ENCODE measurements around the gene ANKRD12.

DNA sequence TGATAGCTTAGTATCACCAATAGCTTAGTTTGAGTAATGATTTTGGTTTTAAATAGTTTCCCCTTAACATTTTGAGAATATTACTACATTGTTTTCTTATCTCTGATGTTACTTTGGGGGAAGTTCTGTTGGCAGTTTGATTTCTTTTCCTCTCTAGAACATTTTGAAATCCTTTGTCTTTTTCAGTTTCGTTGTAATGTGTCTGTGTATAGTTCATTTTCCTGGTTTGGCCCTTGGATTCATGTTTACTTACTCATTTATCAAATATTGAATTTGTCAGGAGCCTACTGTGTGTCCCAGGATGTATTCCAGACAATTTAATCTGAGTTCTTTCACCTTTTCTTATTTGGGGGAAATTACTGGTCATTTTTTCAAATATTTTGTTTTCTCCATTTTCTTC lies 16.7 kb downstream of the ANKRD12 start:
- TF ChIP-seq, protein P1, sequence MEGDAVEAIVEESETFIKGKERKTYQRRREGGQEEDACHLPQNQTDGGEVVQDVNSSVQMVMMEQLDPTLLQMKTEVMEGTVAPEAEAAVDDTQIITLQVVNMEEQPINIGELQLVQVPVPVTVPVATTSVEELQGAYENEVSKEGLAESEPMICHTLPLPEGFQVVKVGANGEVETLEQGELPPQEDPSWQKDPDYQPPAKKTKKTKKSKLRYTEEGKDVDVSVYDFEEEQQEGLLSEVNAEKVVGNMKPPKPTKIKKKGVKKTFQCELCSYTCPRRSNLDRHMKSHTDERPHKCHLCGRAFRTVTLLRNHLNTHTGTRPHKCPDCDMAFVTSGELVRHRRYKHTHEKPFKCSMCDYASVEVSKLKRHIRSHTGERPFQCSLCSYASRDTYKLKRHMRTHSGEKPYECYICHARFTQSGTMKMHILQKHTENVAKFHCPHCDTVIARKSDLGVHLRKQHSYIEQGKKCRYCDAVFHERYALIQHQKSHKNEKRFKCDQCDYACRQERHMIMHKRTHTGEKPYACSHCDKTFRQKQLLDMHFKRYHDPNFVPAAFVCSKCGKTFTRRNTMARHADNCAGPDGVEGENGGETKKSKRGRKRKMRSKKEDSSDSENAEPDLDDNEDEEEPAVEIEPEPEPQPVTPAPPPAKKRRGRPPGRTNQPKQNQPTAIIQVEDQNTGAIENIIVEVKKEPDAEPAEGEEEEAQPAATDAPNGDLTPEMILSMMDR (IDR thresholded peaks at IDR 0.05) = no peak
- TF ChIP-seq POLR2AphosphoS5 (IDR thresholded peaks at IDR 0.05) (no peak), EP300 (IDR thresholded peaks at IDR 0.05) (no peak), POLR2A (IDR thresholded peaks at IDR 0.05) (no peak)

All from sigmoid colon (tissue), 4 donors.